CD4-positive, alpha-beta T cell treated with Interleukin-1 beta for 1 hour (primary cell): Measurements from ENCODE around the gene CDC45.
"Not testable (repeated sequence)": the region's sequence is repeated elsewhere in the genome, so short reads cannot be mapped to it uniquely, and the experiment has no call there.

Source experiments
- DNase-seq, 2 donors: peaks; one replicate each; pipeline ENCODE4 v3.0.0-alpha.2; 2020 to 2022

The CDC45 gene

DNA sequence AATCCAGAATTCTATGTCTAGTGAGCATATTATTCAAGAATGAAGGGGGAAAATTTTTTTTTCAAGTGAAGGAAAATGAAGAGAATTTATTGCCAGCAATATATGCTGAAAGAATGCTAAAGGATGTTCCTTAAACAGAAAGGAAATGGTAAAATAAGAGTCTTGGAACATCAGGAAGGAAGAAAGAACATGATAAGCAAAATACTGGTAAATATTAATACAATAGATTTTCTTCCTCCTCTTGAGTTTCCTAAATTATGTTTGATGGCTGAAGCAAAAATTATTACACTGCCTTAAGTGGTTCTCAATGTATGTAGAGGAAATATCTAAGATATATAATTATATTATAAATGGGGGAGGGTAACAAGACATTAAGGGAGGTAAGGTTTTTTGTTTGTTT is 54.1 kb downstream of the CDC45 start:
- DNase-seq = no peak

- DNase-seq = no peak
Measured at GRCh38 chr22:19535001-19535400, 55.3 kb downstream of the CDC45 start.

GRCh38 chr22:19536564-19536963 is 56.8 kb downstream of the CDC45 start:
- DNase-seq = no peak

DNA sequence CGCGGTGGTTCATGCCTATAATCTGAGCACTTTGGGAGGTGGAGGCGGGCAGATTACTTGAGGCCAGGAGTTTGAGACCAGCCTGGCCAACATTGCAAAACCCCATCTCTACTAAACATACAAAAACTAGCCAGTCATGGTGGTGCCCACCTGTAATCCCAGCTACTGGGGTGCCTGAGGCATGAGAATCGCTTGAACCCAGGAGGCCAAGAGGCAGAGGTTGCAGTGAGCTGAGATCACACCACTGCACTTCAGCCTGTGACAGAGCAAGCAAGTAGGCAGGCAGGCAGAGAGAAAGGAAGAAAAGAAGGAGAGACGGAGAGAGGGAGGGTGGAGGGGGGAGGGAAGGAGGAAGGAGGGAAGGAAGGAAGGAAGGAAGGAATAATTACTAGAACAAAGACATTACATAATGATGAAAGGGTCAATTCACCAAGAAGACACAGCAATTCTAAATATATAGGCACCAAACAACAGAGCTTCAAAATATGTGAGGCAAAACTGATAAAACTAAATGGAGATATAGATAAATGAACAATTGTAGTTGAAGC is 58.3 kb downstream of the CDC45 start:
- DNase-seq = no peak

DNA sequence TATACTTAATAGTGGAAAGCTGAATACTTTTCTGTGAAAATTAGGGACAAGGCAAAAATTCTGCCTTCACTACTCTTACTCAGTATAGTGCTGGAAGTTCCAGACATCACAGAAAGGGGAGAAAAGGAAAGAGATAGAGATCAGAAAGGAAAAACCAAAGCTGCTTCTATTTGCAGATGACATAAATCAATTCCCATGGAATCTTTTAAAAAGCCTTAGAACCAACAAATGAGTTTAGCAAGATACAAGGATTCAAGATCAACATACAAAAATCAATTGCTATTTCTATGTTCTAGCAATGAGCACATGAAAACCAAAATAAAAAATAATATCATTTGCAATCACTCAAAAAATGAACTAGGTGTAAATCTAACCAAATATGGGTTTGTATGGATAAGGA is 60.7 kb downstream of the CDC45 start:
- DNase-seq = no peak

DNA sequence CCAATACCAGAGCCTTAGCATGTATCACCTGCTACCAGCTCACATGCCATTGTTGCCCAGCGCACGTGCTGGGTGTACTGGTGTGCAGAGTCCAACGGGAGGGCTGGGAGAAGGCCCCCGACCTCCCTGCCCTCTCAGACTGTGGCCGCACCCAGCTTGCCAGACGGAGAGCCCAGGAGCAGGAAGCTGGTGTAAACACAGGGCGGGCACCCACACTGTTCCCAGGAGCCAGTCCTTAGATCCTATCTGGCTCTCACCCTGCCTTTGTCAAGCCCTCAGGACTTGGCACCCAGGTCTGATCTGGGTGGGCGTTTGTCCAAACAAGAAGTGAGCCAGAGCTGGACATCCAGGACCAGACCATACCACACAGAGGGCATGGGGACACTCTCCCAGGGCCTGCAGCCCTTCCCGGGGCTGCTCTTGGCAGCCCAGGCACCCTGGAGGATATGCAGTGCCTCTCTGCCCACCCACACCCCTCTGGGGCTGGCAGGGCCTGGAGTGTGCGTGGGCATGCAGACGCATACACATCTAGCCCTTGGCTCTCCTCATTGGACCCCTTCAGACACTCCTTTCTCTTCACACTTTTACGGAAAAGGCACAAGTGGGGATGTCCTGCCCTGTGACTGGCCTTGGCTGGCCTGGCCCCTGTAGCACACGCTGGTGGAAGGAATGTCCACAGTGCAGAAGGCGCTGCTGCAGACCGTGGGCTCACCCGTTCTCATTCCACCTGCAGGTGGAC is 64.4 kb downstream of the CDC45 start:
- DNase-seq = no peak

GRCh38 chr22:19545935-19546207 is 66.2 kb downstream of the CDC45 start:
- no peak for DNase-seq

- no peak for DNase-seq
Measured at GRCh38 chr22:19546680-19547079, 67.0 kb downstream of the CDC45 start.

GRCh38 chr22:19547620-19548019 is 67.9 kb downstream of the CDC45 start:
- DNase-seq = no peak

DNA sequence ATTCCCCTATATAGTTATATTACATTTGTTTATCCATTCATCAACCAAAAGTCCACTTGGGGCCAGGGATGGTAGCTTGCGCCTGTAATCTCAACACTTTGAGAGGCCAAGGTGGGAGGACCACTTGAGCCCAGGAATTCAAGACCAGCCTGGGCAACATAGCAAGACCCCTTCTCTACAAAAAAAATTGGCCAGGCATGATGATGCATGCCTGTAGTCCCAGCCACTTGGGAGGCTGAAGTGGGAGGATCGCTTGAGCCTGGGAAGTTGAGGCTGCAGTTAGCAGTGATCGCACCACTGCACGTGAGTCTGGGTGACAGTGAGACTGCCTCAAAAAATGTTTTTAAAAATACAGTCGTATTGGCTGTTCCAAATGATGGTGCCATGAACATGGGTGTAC is 68.7 kb downstream of the CDC45 start:
- DNase-seq = not testable (repeated sequence)

DNA sequence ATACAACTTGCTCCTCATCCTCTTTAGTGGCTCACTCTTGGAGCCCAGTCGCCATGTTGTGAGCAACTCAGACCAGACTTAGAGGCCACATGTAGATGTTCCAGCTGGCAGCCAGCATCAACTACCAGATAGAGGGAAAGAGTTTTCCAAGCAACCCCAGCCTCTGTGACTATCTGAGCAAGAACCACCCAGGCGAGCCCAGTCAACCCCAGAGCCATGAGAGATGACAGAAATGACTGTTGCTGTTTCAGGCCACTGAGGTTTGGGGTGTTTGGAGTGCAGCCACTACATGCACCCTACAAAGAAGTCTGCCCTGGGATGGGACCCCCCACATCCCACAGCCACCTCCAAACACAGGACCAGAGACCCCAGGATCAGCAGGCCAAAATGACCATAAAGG is 69.2 kb downstream of the CDC45 start:
- DNase-seq = no peak

DNA sequence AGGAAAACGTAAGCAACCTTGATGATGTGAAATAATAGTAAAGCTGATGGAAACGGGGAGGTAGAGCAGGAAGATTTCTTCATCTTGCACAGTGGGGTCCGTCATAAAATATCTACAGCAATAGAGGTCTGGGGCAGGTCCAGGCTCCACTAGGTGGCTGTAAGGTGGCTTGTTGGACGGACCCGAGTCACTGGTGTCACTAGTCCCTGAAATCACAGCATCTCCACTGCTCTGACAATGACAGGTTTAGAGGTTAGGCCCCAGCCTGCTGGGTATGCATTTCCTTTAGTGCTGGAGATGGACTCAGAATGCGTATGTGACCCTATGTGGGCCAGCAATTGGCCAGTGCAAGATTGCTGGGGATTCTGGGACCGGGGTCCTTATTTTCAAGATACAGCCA is 69.7 kb downstream of the CDC45 start:
- no peak for DNase-seq

DNA sequence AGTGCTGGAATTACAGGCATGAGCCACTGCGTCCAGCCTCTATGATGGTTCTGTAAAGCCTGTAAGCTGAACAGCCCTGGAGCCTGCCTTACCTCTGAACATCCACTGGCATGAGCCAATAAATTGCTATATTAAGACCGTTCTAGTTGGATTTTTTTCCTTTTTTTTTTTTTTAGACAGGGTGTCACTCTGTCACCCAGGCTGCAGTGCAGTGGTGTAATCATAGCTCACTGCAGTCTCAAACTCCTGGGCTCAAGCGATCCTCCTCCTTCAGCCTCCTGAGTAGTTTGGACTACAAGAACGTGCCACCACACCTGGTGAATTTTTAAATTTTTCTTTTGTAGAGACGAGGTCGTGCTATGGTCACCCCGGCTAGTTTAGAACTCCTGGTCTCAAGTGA is 70.7 kb downstream of the CDC45 start:
- no peak for DNase-seq

DNA sequence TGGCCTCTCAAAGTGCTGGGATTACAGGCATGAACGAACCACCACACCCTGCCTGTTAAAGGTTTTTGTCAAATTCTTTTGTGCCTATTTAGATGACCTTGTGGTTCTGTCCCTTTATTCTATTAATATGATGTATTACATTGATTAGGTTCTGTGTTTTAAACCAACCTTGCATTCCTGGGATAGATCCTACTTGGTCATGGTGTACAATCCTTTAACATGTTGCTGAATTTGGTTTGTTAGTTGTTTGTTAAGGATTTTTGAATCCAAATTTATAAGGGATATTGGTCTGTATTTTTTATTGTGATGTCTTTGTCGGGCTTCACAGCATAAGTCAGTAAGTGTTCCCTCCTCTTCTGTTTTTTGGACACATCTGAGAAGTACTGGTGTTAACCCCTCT is 73.5 kb downstream of the CDC45 start:
- DNase-seq = no peak

DNA sequence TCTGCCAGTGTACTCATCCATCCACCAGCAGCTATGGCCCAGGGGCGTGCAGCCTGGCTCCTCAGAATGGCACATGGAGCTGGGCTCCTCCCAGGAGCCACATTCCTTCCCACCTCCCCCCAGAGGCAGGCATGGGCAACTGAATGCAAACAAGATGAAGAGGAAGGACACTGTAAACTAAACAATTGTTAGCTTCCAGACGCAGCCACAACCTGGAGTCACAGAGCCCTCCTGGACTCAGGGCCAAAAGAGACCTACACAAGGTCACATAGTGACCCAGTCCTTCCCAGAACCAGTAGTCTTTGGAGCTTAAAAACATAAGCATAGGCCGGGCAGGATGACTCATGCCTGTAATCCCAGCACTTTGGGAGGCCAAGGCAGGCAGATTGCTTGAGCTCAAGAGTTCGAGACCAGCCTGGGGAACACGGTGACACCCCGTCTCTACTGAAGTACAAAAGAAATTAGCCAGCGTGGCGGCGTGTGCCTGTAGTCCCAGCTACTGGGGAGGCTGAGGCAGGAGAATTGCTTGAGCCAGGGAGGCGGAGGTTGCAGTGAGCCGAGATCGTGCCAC is 75.2 kb downstream of the CDC45 start:
- DNase-seq = no peak

GRCh38 chr22:19555651-19556050 is 75.9 kb downstream of the CDC45 start:
- DNase-seq = no peak

GRCh38 chr22:19556963-19557545 is 77.3 kb downstream of the CDC45 start:
- no peak for DNase-seq

GRCh38 chr22:19559324-19559811 is 79.6 kb downstream of the CDC45 start:
- no peak for DNase-seq

DNA sequence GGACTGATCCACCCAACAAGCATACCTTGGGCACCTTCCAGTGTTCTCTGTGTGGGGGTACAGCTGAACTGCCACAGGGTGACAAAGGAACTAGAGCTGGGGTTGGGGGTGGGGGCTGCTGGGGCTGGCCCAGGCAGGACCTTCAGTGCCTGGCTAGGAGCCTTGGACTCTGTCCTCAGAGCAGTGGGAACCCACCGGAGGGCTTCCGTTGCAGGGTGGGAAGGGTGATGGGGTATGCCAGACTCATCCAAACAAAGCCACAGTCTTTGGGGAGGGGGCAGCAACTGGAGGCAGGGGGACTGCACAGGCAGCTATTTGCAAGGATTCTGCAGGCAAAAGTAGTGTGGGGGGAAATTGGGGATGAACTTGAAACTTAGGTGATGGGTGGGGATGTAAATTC is 80.2 kb downstream of the CDC45 start:
- DNase-seq = no peak

GRCh38 chr22:19565382-19566278 is 85.9 kb downstream of the CDC45 start:
- no peak for DNase-seq

DNA sequence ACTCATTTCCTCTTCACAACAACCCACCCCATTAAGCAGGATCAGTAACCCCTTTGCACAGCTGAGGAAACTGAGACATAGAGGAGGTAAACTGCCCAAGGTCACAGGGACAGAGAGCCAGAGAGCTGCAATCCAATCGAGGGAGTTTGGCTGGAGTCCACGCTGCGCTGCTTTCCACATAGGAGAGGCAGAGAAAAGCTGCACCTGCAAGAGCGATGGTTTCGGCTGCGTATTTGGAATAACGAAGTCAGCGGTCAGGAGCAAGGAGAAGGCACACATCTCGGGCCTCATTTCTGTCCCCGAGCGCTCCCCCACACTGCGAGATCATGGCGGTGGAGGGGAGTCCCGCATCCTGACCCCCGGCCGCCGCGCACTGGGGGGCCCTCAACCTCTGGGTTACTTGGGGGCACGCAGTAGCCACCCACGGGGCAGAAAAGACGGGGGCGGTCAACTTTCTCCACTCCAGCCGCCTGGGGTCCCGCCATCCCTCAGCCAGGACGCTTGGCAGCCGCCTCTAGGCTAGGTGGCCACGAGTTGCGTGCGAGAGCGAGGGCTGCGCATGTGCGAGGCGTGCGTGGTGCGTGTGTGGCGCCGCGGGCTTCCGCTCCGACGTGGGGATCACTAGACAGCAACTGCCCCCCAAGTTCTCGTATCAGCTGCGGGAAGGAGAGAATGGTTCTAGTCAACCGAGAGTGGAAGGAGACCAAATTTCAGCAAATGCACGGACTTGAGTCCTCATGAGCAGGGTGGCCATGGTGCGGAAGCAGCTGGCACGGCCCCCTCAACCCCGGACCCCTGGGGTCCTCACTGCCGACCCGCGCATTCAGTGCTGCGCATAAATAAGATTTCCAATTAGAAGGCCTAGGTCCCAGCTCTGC is 86.8 kb downstream of the CDC45 start:
- no peak for DNase-seq
